ENCODE data around the gene VAX1. TPM values are rescaled to one million over a fixed set of nuclear protein-coding genes. Genes with fewer than 3 reads are reported as not detected.

VAX1 gene
- polyA plus RNA-seq, 1 experiment: 0.23 TPM

GRCh38 chr10:117137031-117137910 lies 799 bp downstream of the VAX1 start:
- DNase-seq (ENCODE audit: low read depth): no peak
- POLR2A ChIA-PET: no interaction called here
- no peak for TF ChIP-seq CTCF (IDR thresholded peaks at IDR 0.05; ENCODE audit: insufficient read depth, low read depth, low read length)
- Histone ChIP-seq H3K27me3 (ENCODE audit: control insufficient read depth, insufficient read depth, low read length) (peaks cover 17% of the 10 kb centered on the region), H3K4me3 (ENCODE audit: low read depth, low read length) (peak overlapping the region; percentile 44), H3K36me3 (ENCODE audit: control insufficient read depth, insufficient read depth, low read length) (no peaks in the 10 kb centered on the region)
- CTCF ChIA-PET: interaction anchor here (1.3 kb wide), 1 partner anchor 30 kb away, joined by 3 read pairs; no protein-coding TSS in a partner anchor

GRCh38 chr10:117136391-117136975 lies 1.6 kb downstream of the VAX1 start:
- Histone ChIP-seq H3K36me3 (ENCODE audit: control insufficient read depth, insufficient read depth, low read length) (no peaks in the 10 kb centered on the region), H3K27me3 (ENCODE audit: control insufficient read depth, insufficient read depth, low read length) (peaks cover 17% of the 10 kb centered on the region), H3K4me3 (ENCODE audit: low read depth, low read length) (peak overlapping the region; percentile 44)
- DNase-seq (ENCODE audit: low read depth): no peak
- CTCF ChIA-PET: interaction anchor here (1.3 kb wide), 1 partner anchor 30 kb away, joined by 3 read pairs; no protein-coding TSS in a partner anchor
- POLR2A ChIA-PET: no interaction called here
- no peak for TF ChIP-seq CTCF (IDR thresholded peaks at IDR 0.05; ENCODE audit: insufficient read depth, low read depth, low read length)

- no peak for TF ChIP-seq CTCF (IDR thresholded peaks at IDR 0.05; ENCODE audit: insufficient read depth, low read depth, low read length)
- POLR2A ChIA-PET: interaction anchor here (0.6 kb wide), 1 partner anchor 22 kb away, joined by 8 read pairs; no protein-coding TSS in a partner anchor
These were observed 2.5 kb downstream of the VAX1 start for GRCh38 chr10:117135480-117136140.

DNA sequence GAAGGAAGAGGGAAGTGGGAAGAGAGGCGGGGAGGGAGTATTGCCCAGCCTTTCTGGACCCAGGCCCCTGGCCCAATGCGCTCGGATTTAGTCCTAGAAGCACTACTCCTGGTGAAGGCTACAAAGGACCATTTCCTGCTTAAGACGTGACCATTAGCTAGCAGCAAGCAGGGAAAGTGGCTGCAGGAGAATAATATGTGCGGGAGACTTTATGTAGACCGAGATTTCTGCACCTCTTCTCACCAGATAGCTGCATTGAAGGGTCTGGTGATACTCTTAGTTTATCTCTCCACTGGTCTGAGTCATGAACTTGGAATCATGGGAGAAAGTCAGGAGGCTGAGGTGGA lies 3.1 kb downstream of the VAX1 start:
- ChIA-PET CTCF (interaction anchor here (1.1 to 1.5 kb wide), 2 partner anchors 30 to 33 kb away, joined by 4 to 5 read pairs; no protein-coding TSS in a partner anchor), POLR2A (no interaction called here)
- Histone ChIP-seq H3K4me3 (ENCODE audit: low read depth, low read length) (no peak overlapping the region), H3K36me3 (ENCODE audit: control insufficient read depth, insufficient read depth, low read length) (no peaks in the 10 kb centered on the region), H3K27me3 (ENCODE audit: control insufficient read depth, insufficient read depth, low read length) (peaks cover 18% of the 10 kb centered on the region)
- no peak for TF ChIP-seq CTCF (IDR thresholded peaks at IDR 0.05; ENCODE audit: insufficient read depth, low read depth, low read length)
- no peak for DNase-seq (ENCODE audit: low read depth)

More at GRCh38 chr10:117135480-117136140, 2.5 kb downstream of the VAX1 start:
- H3K4me3 ChIP-seq (ENCODE audit: low read depth, low read length): no peak overlapping the region
- no peak for DNase-seq (ENCODE audit: low read depth)
- H3K36me3 ChIP-seq (ENCODE audit: control insufficient read depth, insufficient read depth, low read length): no peaks in the 10 kb centered on the region
- peaks cover 19% of the 10 kb centered on the region for H3K27me3 ChIP-seq (ENCODE audit: control insufficient read depth, insufficient read depth, low read length)
- CTCF ChIA-PET: interaction anchor here (1.1 kb wide), 1 partner anchor 32 kb away, joined by 4 read pairs; no protein-coding TSS in a partner anchor
